Hepatocyte (in vitro differentiated cells): ENCODE results near the gene BMP6. TPM values are rescaled to one million over a fixed set of nuclear protein-coding genes. Genes with fewer than 3 reads are reported as not detected.

Experiments used
- DNase-seq: peaks from one replicate; pipeline ENCODE4 v3.0.0-alpha.2; 2016; ENCODE audit warnings: low spot score
- H2AFZ ChIP-seq: fragments of 200-600 bp; sonication (generic); 2 replicates; pipeline ENCODE4 v1.6.0; 2016; ENCODE audit warnings: antibody characterized with exemption, mild to moderate bottlenecking
- H3K27ac ChIP-seq: fragments of 200-600 bp; sonication (generic); 2 replicates; pipeline ENCODE4 v1.5.1; 2016; ENCODE audit warnings: mild to moderate bottlenecking
- H3K27me3 ChIP-seq: fragments of 200-600 bp; sonication (generic); 2 replicates; pipeline ENCODE4 v1.6.1; 2016
- H3K36me3 ChIP-seq: fragments of 200-600 bp; sonication (generic); replicated peaks from 2 replicates; pipeline ENCODE4 v1.5.1; 2016; ENCODE audit warnings: low read depth; ENCODE audit not compliant: insufficient read depth
- H3K4me1 ChIP-seq: fragments of 200-600 bp; sonication (generic); 2 replicates; pipeline ENCODE4 v1.5.1; 2016; ENCODE audit warnings: mild to moderate bottlenecking, moderate library complexity; ENCODE audit not compliant: insufficient read depth
- H3K4me2 ChIP-seq: fragments of 200-600 bp; sonication (generic); 2 replicates; pipeline ENCODE4 v1.6.0; 2016
- H3K4me3 ChIP-seq: fragments of 200-600 bp; sonication (generic); 2 replicates; pipeline ENCODE4 v1.5.1; 2016; ENCODE audit warnings: mild to moderate bottlenecking
- H3K79me2 ChIP-seq: fragments of 200-600 bp; sonication (generic); 2 replicates; pipeline ENCODE4 v1.6.0; 2017; ENCODE audit warnings: mild to moderate bottlenecking
- H3K9me2 ChIP-seq: fragments of 200-600 bp; sonication (generic); replicated peaks from 2 replicates; pipeline ENCODE4 v1.6.0; 2017; ENCODE audit warnings: mild to moderate bottlenecking; ENCODE audit not compliant: insufficient read depth
- H3K9me3 ChIP-seq: fragments of 200-600 bp; sonication (generic); 2 replicates; pipeline ENCODE4 v1.5.1; 2016; ENCODE audit warnings: low read depth, mild to moderate bottlenecking
- H4K20me1 ChIP-seq: fragments of 200-600 bp; sonication (generic); 2 replicates; pipeline ENCODE4 v1.6.0; 2016; ENCODE audit warnings: mild to moderate bottlenecking; ENCODE audit not compliant: insufficient read depth, poor library complexity, severe bottlenecking
- EZH2 ChIP-seq: fragments of 200-600 bp; sonication (generic); IDR thresholded peaks from 2 replicates; pipeline ENCODE4 v1.6.1; 2016; ENCODE audit warnings: antibody characterized with exemption, mild to moderate bottlenecking, borderline replicate concordance
- EZH2phosphoT487 ChIP-seq: fragments of 200-600 bp; sonication (generic); IDR thresholded peaks from one replicate; pipeline ENCODE4 v1.6.1; 2018; ENCODE audit warnings: antibody characterized with exemption, mild to moderate bottlenecking, low read depth, moderate library complexity; ENCODE audit not compliant: unreplicated experiment, severe bottlenecking
- WGBS: methylation state at CpG from one replicate; pipeline ENCODE4 v1.1.6; 2016; ENCODE audit warnings: low lambda C conversion rate; ENCODE audit errors: missing lambda C conversion rate; 5-methylcytosine and 5-hydroxymethylcytosine counted together
- polyA plus RNA-seq: library from polyadenylated mRNA; unstranded; fragments of >200 nt; fragmentation: Nextera tagmentation; extraction: Ambion mirVana; gene quantifications from 2 replicates; pipeline ENCODE4 v1.2.1, GENCODE V29; 2016
- total RNA-seq: library from RNA; depleted of rRNA; stranded (reverse); fragments of >200 nt; gene quantifications from 2 replicates; pipeline ENCODE4 v1.2.3, GENCODE V29; 2014
- TF ChIP-seq, protein P1 (sequence below): fragments of 200-600 bp; sonication (generic); IDR thresholded peaks from 2 replicates; pipeline ENCODE4 v1.5.1; 2016; ENCODE audit warnings: antibody characterized with exemption, mild to moderate bottlenecking; ENCODE audit not compliant: poor library complexity

BMP6 gene
- total and polyA plus RNA-seq, 2 experiments from 2014 or later: 4.0 to 4.3 TPM

DNA sequence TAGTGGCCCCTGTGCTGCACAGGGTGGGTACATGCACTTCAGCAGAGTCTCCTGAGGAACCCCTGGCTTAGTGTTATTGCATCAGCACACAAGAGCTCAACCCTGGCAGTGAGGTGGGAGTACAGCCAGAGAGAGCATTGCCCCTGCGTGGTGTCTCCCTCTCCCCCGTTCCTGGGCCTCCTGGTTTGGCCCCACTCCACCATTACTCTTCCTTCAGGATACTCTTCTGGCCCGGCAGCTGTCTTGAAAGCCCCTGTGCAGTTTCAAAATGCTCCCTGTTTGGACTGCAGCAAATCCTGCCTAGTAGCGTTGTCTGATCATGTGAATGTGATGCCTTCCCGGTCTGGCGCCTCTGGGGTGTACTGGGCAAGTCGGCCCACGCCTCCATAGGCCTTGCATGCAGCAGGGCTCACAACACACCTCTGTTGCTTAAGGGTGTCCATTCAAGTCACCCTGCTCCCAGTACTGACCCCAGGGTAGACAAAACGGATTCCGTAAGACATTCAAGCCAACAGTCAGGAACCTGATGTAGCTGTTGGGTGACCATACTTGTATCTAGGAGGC is 152.6 kb downstream of the BMP6 start:
- WGBS: 88% methylated on average over 10 of the region's 10 CpGs

DNA sequence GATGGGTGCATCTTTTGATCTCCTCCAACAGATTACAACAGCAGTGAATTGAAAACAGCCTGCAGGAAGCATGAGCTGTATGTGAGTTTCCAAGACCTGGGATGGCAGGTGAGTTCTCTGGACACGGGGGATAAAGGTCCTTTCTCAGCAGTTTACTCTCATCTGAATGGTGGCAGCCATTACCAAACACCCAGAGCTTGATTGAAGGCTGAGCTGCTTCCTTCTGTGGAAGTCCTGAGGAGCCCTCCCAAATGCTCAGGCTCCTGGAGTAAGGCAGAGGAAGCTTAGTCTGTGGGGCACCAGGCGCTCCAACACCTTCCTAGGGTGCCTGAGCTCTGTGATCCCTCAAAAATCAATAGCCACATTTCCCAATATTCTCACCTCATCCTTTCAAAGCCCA is 153.1 kb downstream of the BMP6 start:
- Histone ChIP-seq H3K27me3 (no peaks in the 10 kb centered on the region), H3K79me2 (no peaks in the 10 kb centered on the region), H3K4me2 (no peak overlapping the region), H3K27ac (no peak overlapping the region), H3K36me3 (no peaks in the 10 kb centered on the region), H3K4me1 (peaks cover 4% of the 10 kb centered on the region), H4K20me1 (no peaks in the 10 kb centered on the region), H3K9me3 (no peaks in the 10 kb centered on the region), H3K4me3 (no peak overlapping the region), H2AFZ (no peak overlapping the region), H3K9me2 (no peaks in the 10 kb centered on the region)
- DNase-seq: no peak
- 89% methylated on average over 2 of the region's 2 CpGs for WGBS
- TF ChIP-seq, protein P1, sequence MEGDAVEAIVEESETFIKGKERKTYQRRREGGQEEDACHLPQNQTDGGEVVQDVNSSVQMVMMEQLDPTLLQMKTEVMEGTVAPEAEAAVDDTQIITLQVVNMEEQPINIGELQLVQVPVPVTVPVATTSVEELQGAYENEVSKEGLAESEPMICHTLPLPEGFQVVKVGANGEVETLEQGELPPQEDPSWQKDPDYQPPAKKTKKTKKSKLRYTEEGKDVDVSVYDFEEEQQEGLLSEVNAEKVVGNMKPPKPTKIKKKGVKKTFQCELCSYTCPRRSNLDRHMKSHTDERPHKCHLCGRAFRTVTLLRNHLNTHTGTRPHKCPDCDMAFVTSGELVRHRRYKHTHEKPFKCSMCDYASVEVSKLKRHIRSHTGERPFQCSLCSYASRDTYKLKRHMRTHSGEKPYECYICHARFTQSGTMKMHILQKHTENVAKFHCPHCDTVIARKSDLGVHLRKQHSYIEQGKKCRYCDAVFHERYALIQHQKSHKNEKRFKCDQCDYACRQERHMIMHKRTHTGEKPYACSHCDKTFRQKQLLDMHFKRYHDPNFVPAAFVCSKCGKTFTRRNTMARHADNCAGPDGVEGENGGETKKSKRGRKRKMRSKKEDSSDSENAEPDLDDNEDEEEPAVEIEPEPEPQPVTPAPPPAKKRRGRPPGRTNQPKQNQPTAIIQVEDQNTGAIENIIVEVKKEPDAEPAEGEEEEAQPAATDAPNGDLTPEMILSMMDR: no peak
- TF ChIP-seq EZH2 (no peak), EZH2phosphoT487 (no peak)

More for the DNA sequence above, 152.6 kb downstream of the BMP6 start:
- no peaks in the 10 kb centered on the region for H3K36me3 ChIP-seq
- no peak overlapping the region for H3K27ac ChIP-seq
- no peaks in the 10 kb centered on the region for H3K9me2 ChIP-seq
- no peak overlapping the region for H2AFZ ChIP-seq
- H3K79me2 ChIP-seq: no peaks in the 10 kb centered on the region
- TF ChIP-seq EZH2 (no peak), EZH2phosphoT487 (no peak)
- TF ChIP-seq, protein P1: no peak
- no peak for DNase-seq
- H3K4me3 ChIP-seq: no peak overlapping the region
- no peaks in the 10 kb centered on the region for H3K27me3 ChIP-seq
- peaks cover 4% of the 10 kb centered on the region for H3K4me1 ChIP-seq
- H3K4me2 ChIP-seq: no peak overlapping the region
- no peaks in the 10 kb centered on the region for H3K9me3 ChIP-seq
- H4K20me1 ChIP-seq: no peaks in the 10 kb centered on the region

DNA sequence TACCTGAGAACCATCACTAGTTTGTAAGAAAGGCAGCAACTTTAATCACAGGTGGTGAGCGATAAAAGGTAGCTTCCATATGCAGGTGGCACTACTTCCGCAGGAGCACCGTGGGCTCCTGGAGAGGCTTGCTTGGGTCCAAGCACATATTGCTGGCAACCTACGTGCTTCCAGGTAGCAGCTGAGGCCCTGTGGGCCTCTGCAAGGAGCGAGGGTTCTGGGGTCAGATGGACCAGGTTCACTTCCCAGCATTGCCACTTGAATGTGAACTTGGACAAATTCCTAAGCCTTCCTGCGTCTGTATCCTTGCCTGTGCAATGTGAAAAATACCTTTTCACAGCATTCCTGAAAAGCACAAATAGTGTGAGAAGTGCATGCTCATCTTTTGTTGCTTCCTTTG is 153.7 kb downstream of the BMP6 start:
- Histone ChIP-seq H2AFZ (no peak overlapping the region), H3K27ac (no peak overlapping the region), H3K36me3 (no peaks in the 10 kb centered on the region), H3K9me2 (no peaks in the 10 kb centered on the region), H3K4me2 (no peak overlapping the region), H4K20me1 (no peaks in the 10 kb centered on the region), H3K79me2 (no peaks in the 10 kb centered on the region), H3K27me3 (no peaks in the 10 kb centered on the region), H3K4me3 (no peak overlapping the region), H3K4me1 (peaks cover 4% of the 10 kb centered on the region), H3K9me3 (no peaks in the 10 kb centered on the region)
- TF ChIP-seq EZH2phosphoT487 (no peak), EZH2 (no peak)
- TF ChIP-seq, protein P1: no peak
- 94% methylated on average over 6 of the region's 6 CpGs for WGBS
- DNase-seq: no peak
